ENCODE measurements around the gene WRNIP1. TPM values are rescaled to one million over a fixed set of nuclear protein-coding genes. Genes with fewer than 3 reads are reported as not detected.

WRNIP1 gene
- total and polyA plus RNA-seq, 2 of the 13 experiments (the other 11 are each of a cell fraction or from before 2014, with no cell fraction given): 77.7 to 90.3 TPM

GRCh38 chr6:2764610-2765165 lies 505 bp upstream of the WRNIP1 start (continued):
- TF ChIP-seq NFKBIZ (CRISPR knock-in tag; IDR thresholded peaks at IDR 0.05): no peak
- TF ChIP-seq DR1 (CRISPR knock-in tag; IDR thresholded peaks at IDR 0.05): 0 out of 2 replicates have a peak, but pooled peaks have one; percentile 52
- TF ChIP-seq THAP9 (CRISPR knock-in tag; IDR thresholded peaks at IDR 0.05; ENCODE audit: borderline replicate concordance): no peak
- TF ChIP-seq ZIK1 (CRISPR knock-in tag; IDR thresholded peaks at IDR 0.05; ENCODE audit: borderline replicate concordance, low read depth): no peak
- TF ChIP-seq ZNF710 (CRISPR knock-in tag; IDR thresholded peaks at IDR 0.05; ENCODE audit: borderline replicate concordance): no peak; the same call in 1 of the 2 replicates
- TF ChIP-seq CREB1 (IDR thresholded peaks at IDR 0.05): no peak
- TF ChIP-seq CREB1 (CRISPR knock-in tag; IDR thresholded peaks at IDR 0.05): no peak
- no peak for TF ChIP-seq HOXD1 (CRISPR knock-in tag; IDR thresholded peaks at IDR 0.05)
- TF ChIP-seq SALL1 (CRISPR knock-in tag; IDR thresholded peaks at IDR 0.05): no peak
- TF ChIP-seq UBTF (CRISPR knock-in tag; IDR thresholded peaks at IDR 0.05): no peak
- TF ChIP-seq KDM5B (CRISPR knock-in tag; IDR thresholded peaks at IDR 0.05; ENCODE audit: borderline replicate concordance): no peak
- no peak for TF ChIP-seq POGK (CRISPR knock-in tag; conservative IDR thresholded peaks at IDR 0.05)
- TF ChIP-seq CTCF (CRISPR knock-in tag; IDR thresholded peaks at IDR 0.05): no peak
- TF ChIP-seq KAT2B (IDR thresholded peaks at IDR 0.05; ENCODE audit: borderline replicate concordance, low read depth, low read length): no peak

Data from HepG2 (cell line).